Activated CD4-positive, CD25-positive, alpha-beta regulatory T cell (primary cell): Measurements from ENCODE around the gene TUBB.
"Not testable (repeated sequence)": the region's sequence is repeated elsewhere in the genome, so short reads cannot be mapped to it uniquely, and the experiment has no call there.

Experiments used
- DNase-seq, 4 experiments: peaks; one replicate each; lab custom pipeline; 2025; lab: John Stamatoyannopoulos, UW

The TUBB gene

GRCh38 chr6:30760549-30760948 lies 40.4 kb downstream of the TUBB start:
- no peak for DNase-seq

GRCh38 chr6:30761791-30762429 lies 41.8 kb downstream of the TUBB start:
- no peak for DNase-seq

GRCh38 chr6:30763155-30763617 lies 43.0 kb downstream of the TUBB start:
- DNase-seq: no peak

- DNase-seq: no peak
These were observed 43.7 kb downstream of the TUBB start for GRCh38 chr6:30763618-30764489.

GRCh38 chr6:30764490-30765043 lies 44.4 kb downstream of the TUBB start:
- not testable (repeated sequence) for DNase-seq

- DNase-seq: not testable (repeated sequence)
These were observed 45.3 kb downstream of the TUBB start for GRCh38 chr6:30765495-30765894.

GRCh38 chr6:30766461-30767157 lies 46.5 kb downstream of the TUBB start:
- no peak for DNase-seq

- no peak for DNase-seq
These were observed 47.2 kb downstream of the TUBB start for GRCh38 chr6:30767158-30767943.

- no peak for DNase-seq
These were observed 47.8 kb downstream of the TUBB start for GRCh38 chr6:30767944-30768301.

GRCh38 chr6:30768634-30769087 lies 48.5 kb downstream of the TUBB start:
- no peak for DNase-seq

GRCh38 chr6:30769088-30769852 lies 49.1 kb downstream of the TUBB start:
- DNase-seq: peak; percentile 19 to 52 (median 27)

- DNase-seq: no peak
These were observed 49.8 kb downstream of the TUBB start for GRCh38 chr6:30769853-30770524.

GRCh38 chr6:30770592-30770991 lies 50.4 kb downstream of the TUBB start:
- no peak for DNase-seq

GRCh38 chr6:30774701-30775100 lies 54.5 kb downstream of the TUBB start:
- DNase-seq: no peak
